PC-3 (cell line): ENCODE measurements around the gene SAT2. TPM values are rescaled to one million over a fixed set of nuclear protein-coding genes. Genes with fewer than 3 reads are reported as not detected.
A peak's percentile ranks its signal among the peaks of the same experiment; 100 is the strongest.

Experiments used
- ATAC-seq: fragments of 200-7000 bp; cut with Tn5 transposase; 2 replicates; pipeline ENCODE4 v1.9.1; 2020; ENCODE audit warnings: mild to moderate bottlenecking, moderate library complexity
- BruUV-seq: library from RNA; stranded (reverse); fragments of 400-500 nt; replicated peaks from 2 replicates; lab custom pipeline; 2021; lab: Mats Ljungman, UMichigan
- CTCF ChIA-PET: fragments of 300-600 bp; sonication (Branson Sonifier 250); formaldehyde crosslinking; loops from one replicate; lab custom pipeline; 2022; ENCODE audit warnings: antibody characterized with exemption; lab: Charles Lee
- POLR2A ChIA-PET: fragments of 300-600 bp; sonication (Branson Sonifier 250); formaldehyde crosslinking; loops from one replicate; lab custom pipeline; 2022; ENCODE audit warnings: antibody characterized with exemption; ENCODE audit not compliant: unreplicated experiment; lab: Charles Lee
- DNase-seq: peaks from one replicate; pipeline ENCODE4 v3.0.0-alpha.2; 2015
- H2AFZ ChIP-seq: fragments of 300-600 bp; sonication (generic); 2 replicates; pipeline ENCODE4 v1.6.0; 2016; ENCODE audit warnings: antibody characterized with exemption, low read length
- H3F3A ChIP-seq: fragments of 300-600 bp; sonication (generic); one replicate; pipeline ENCODE4 v1.6.0; 2017; ENCODE audit warnings: antibody characterized with exemption, low read length, control low read depth, mild to moderate bottlenecking; ENCODE audit not compliant: unreplicated experiment
- H3K27ac ChIP-seq: fragments of 300-600 bp; sonication (generic); 2 replicates; pipeline ENCODE4 v1.5.1; 2016; ENCODE audit warnings: mild to moderate bottlenecking, low read length
- H3K27me3 ChIP-seq: fragments of 300-600 bp; sonication (generic); 2 replicates; pipeline ENCODE4 v1.6.1; 2016; ENCODE audit warnings: low read length, mixed read lengths
- H3K36me3 ChIP-seq: fragments of 300-600 bp; sonication (generic); 2 replicates; pipeline ENCODE4 v1.6.1; 2016; ENCODE audit warnings: low read depth, mixed run types, low read length, mixed read lengths
- H3K4me1 ChIP-seq: fragments of 300-600 bp; sonication (generic); 2 replicates; pipeline ENCODE4 v1.5.1; 2016; ENCODE audit warnings: low read length; ENCODE audit not compliant: insufficient read depth
- H3K4me2 ChIP-seq: fragments of 300-600 bp; sonication (generic); 2 replicates; pipeline ENCODE4 v1.6.0; 2016; ENCODE audit warnings: low read length
- H3K4me3 ChIP-seq: fragments of 300-600 bp; sonication (generic); 2 replicates; pipeline ENCODE4 v1.5.1; 2016; ENCODE audit warnings: mild to moderate bottlenecking, low read length, mixed read lengths
- H3K79me2 ChIP-seq: fragments of 300-600 bp; sonication (generic); 2 replicates; pipeline ENCODE4 v1.6.1; 2017; ENCODE audit warnings: low read length, mixed read lengths
- H3K9ac ChIP-seq: fragments of 300-600 bp; sonication (generic); 2 replicates; pipeline ENCODE4 v1.6.0; 2016; ENCODE audit warnings: mild to moderate bottlenecking, low read length
- H3K9me2 ChIP-seq: fragments of 300-600 bp; sonication (generic); replicated peaks from 2 replicates; pipeline ENCODE4 v1.6.1; 2016; ENCODE audit warnings: mixed run types, low read length, mixed read lengths
- H3K9me3 ChIP-seq: fragments of 300-600 bp; sonication (generic); 2 replicates; pipeline ENCODE4 v1.6.1; 2016; ENCODE audit warnings: low read length, mixed read lengths
- H4K20me1 ChIP-seq: fragments of 300-600 bp; sonication (generic); 2 replicates; pipeline ENCODE4 v1.6.1; 2016; ENCODE audit warnings: low read length, mixed read lengths
- CTCF ChIP-seq: fragments of 300-600 bp; sonication (generic); conservative IDR thresholded peaks from 2 replicates; pipeline ENCODE4 v1.5.1; 2017; ENCODE audit warnings: antibody characterized with exemption, low read depth, mild to moderate bottlenecking, low read length
- EZH2 ChIP-seq: fragments of 300-600 bp; sonication (generic); IDR thresholded peaks from one replicate; pipeline ENCODE4 v1.6.1; 2017; ENCODE audit warnings: antibody characterized with exemption, mild to moderate bottlenecking, low read length; ENCODE audit not compliant: unreplicated experiment
- EZH2phosphoT487 ChIP-seq: fragments of 300-600 bp; sonication (generic); IDR thresholded peaks from 2 replicates; pipeline ENCODE4 v1.6.1; 2018; ENCODE audit warnings: mild to moderate bottlenecking, antibody characterized with exemption, low read length, borderline replicate concordance
- intact Hi-C: fragments of 100-400 bp; cut with micrococcal nuclease; formaldehyde crosslinking; loops from 2 replicates; pipeline ENCODE4 v1.9.0; 2023
- total RNA-seq: library from RNA; depleted of rRNA; stranded (reverse); fragments of >200 nt; gene quantifications from 2 replicates; pipeline ENCODE4 v1.2.3, GENCODE V29; 2014

Gene SAT2
- total RNA-seq, 1 experiment from 2014 or later = 33.1 TPM

DNA sequence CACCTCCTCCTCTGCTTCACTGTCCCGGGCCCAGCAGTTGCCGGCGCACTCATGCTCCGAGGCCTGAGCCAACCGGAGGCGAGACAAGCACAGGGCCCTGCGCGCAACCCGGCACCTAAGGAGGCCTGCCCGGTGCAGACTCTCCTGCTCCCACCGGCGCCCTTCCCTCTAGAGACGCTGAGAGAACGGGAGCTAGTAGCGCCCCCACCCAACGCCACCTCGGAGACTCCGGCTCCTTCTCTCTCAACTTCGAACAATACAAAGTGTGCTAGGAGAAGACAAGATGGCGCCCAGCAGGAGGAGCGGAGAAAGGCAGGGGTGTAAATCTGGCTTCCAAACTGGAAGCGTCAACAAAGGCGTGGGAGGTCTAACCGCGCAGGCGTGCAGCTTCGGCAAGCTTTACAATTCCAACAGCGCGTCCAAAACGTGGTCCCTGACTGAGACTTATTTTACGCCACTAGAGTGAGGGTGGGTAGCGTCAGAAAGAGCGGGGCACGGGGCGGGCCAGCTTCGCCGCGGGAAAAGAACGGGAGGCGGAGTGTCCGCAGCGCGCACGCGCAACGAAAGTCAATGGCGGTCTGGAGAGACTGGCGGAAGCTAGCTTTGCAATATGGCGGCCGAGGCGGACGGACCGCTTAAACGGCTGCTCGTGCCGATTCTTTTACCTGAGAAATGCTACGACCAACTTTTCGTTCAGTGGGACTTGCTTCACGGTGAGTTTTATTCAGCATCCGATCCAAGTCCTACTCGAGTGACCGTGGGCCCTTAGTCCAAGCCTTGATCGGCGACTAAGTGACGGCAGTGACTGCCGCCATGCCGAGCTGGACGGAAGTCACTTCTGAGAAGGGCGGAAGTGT lies 44.1 kb downstream of the SAT2 start, which contains the start of gene MPDU1:
Gene MPDU1 (plus strand): TSS at position 600 of the 857 bp plus-strand sequence. CDS start 11 bp downstream, at position 611.
- CTCF ChIA-PET = interaction anchor here (1.1 kb wide), 1 partner anchor 24 kb away, joined by 3 read pairs; no protein-coding TSS in a partner anchor
- no peaks in the 10 kb centered on the region for H3K9me2 ChIP-seq
- H4K20me1 ChIP-seq = no peaks in the 10 kb centered on the region; the same call in 1 of the 2 replicates
- peak within 1 kb of the TSS; percentile 90 for H3K27ac ChIP-seq
- peak within 1 kb of the TSS; percentile 71 for H2AFZ ChIP-seq
- H3K79me2 ChIP-seq = peaks cover 48% of the 10 kb centered on the region
- POLR2A ChIA-PET = interaction anchor here (0.5 to 1.0 kb wide), 4 partner anchors 32 to 627 kb away, joined by 3 to 4 read pairs (median 4); no protein-coding TSS in a partner anchor
- H3K4me2 ChIP-seq = peak within 1 kb of the TSS; percentile 90
- peak within 1 kb of the TSS; percentile 81 for H3K4me3 ChIP-seq
- H3K4me1 ChIP-seq = peaks cover 46% of the 10 kb centered on the region
- intact Hi-C loops = no loop called here
- DNase-seq (peak; percentile 91), ATAC-seq (peak; percentile 46)
- no peaks in the 10 kb centered on the region for H3K9me3 ChIP-seq
- H3F3A ChIP-seq = peaks cover 6% of the 10 kb centered on the region
- H3K27me3 ChIP-seq = no peaks in the 10 kb centered on the region
- H3K9ac ChIP-seq = peak within 1 kb of the TSS; percentile 96
- no peaks in the 10 kb centered on the region for H3K36me3 ChIP-seq
- TSS peak; percentile 71 for BruUV-seq
- TF ChIP-seq CTCF (no peak), EZH2 (no peak), EZH2phosphoT487 (no peak)

GRCh38 chr17:7582396-7583252 lies 45.0 kb downstream of the SAT2 start:
- TF ChIP-seq EZH2phosphoT487 (no peak), EZH2 (no peak), CTCF (no peak)
- Histone ChIP-seq H3K4me1 (peaks cover 42% of the 10 kb centered on the region), H3K79me2 (peaks cover 44% of the 10 kb centered on the region), H3K9me2 (no peaks in the 10 kb centered on the region), H3K27ac (peak overlapping the region; percentile 90), H2AFZ (no peak overlapping the region), H3K4me2 (peak overlapping the region; percentile 90; the same call in 1 of the 2 replicates), H3F3A (peaks cover 9% of the 10 kb centered on the region), H3K36me3 (peaks cover 4% of the 10 kb centered on the region; the same call in 1 of the 2 replicates), H3K4me3 (no peak overlapping the region), H4K20me1 (peaks cover 4% of the 10 kb centered on the region), H3K9ac (peak overlapping the region; percentile 96), H3K27me3 (no peaks in the 10 kb centered on the region), H3K9me3 (no peaks in the 10 kb centered on the region)
- CTCF ChIA-PET = interaction anchor here (1.1 kb wide), 1 partner anchor 23 kb away, joined by 3 read pairs; no protein-coding TSS in a partner anchor
- intact Hi-C loops = no loop called here
- POLR2A ChIA-PET = interaction anchor here (0.5 kb wide), 1 partner anchor 140 kb away, joined by 3 read pairs; no protein-coding TSS in a partner anchor
- no peak for ATAC-seq
- no TSS peak for BruUV-seq
- DNase-seq = no peak
